ENCODE data around the gene MIPOL1.

MIPOL1 gene

DNA sequence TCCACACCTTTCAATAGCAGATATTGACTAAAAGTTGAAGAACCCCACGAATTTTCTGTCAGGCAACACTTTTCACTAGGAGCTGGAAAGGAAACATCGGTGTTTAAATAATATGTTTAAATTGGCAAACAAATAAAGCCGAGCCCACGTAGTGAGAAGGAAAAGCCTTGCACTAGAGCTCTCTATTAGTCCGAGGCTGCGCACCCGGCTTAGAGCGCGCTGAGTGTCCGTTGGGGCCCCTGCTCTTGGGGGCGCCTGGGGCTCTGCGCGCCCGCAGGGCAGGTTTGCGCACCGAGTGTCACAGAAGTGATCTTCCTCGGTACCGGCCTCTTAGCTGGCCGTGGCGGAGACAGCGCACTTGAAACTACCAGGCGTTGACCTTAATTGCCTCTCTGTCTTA is 404.1 kb downstream of the MIPOL1 start:
- DNase-seq = no peak

Data from MV-4-11 (cell line).